WI38 (cell line): Measurements from ENCODE around the gene GCNT1.
"Not testable (repeated sequence)": the region's sequence is repeated elsewhere in the genome, so short reads cannot be mapped to it uniquely, and the experiment has no call there.

Source experiments
- H3K4me3 ChIP-seq: 2 replicates; pipeline ENCODE4 v1.5.1; 2011; ENCODE audit warnings: low read depth, mild to moderate bottlenecking, control low read depth, low read length
- TF ChIP-seq, protein P1 (sequence below): IDR thresholded peaks from 2 replicates; pipeline ENCODE4 v1.5.1; 2012; ENCODE audit warnings: low read depth, mild to moderate bottlenecking, control low read depth, low read length

GCNT1 gene

DNA sequence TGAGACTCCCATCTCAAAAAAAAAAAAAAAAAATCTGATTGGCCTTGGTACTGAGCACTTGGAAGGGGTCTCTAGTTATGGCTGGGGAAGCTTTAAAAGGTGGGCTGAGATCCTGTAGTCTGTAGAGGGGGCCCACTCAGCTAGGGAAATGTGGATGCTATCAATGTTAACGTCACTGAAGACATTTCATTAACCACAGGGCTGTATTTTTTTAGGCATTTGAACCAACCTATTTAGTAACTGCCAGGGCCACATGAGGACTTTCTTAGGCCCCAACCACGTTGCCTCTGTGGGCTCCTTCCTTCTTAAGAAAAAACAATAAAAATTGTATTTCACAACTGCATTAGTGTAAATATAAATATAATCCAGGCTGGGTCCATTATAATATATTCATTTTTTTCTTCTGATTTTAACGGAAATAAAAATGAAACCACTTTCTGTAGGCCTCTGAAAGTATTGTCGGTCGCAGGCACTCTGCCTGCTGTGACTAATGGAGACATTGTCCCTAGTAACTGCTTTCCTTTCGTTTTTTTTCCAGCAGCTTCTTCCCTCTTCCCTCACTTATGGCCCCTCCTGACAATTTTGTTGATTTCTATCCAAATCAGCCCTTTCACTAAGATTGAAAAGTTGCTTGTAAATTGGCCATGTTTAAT lies 71.6 kb downstream of the GCNT1 start:
- TF ChIP-seq, protein P1, sequence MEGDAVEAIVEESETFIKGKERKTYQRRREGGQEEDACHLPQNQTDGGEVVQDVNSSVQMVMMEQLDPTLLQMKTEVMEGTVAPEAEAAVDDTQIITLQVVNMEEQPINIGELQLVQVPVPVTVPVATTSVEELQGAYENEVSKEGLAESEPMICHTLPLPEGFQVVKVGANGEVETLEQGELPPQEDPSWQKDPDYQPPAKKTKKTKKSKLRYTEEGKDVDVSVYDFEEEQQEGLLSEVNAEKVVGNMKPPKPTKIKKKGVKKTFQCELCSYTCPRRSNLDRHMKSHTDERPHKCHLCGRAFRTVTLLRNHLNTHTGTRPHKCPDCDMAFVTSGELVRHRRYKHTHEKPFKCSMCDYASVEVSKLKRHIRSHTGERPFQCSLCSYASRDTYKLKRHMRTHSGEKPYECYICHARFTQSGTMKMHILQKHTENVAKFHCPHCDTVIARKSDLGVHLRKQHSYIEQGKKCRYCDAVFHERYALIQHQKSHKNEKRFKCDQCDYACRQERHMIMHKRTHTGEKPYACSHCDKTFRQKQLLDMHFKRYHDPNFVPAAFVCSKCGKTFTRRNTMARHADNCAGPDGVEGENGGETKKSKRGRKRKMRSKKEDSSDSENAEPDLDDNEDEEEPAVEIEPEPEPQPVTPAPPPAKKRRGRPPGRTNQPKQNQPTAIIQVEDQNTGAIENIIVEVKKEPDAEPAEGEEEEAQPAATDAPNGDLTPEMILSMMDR = no peak
- H3K4me3 ChIP-seq = no peak overlapping the region

DNA sequence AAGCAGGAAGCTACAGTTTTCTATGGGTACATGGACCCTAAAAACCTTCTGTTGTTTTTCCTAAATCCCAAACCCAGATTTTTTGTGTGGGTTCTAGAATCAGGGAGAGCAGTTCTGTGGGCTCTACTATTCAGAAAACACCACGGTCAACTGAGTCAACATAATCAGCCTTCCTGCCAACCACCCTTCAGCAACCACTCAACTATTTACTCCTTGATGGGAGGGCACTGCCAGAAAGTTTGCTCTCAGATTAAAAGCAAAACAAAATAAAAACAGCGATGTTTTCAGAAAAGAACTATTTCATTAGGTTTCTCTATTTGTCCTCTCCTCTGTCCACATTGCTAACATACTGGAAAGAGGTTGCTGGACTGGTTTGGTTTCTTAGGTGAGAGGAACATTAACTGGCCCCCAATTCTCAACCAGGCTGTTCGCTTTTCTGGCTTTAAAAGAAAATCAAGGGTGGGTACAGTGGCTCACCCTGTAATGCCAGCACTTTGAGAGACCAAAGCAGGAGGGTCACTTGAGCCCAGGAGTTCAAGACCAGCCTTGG lies 72.3 kb downstream of the GCNT1 start:
- H3K4me3 ChIP-seq = no peak overlapping the region
- TF ChIP-seq, protein P1 = no peak

DNA sequence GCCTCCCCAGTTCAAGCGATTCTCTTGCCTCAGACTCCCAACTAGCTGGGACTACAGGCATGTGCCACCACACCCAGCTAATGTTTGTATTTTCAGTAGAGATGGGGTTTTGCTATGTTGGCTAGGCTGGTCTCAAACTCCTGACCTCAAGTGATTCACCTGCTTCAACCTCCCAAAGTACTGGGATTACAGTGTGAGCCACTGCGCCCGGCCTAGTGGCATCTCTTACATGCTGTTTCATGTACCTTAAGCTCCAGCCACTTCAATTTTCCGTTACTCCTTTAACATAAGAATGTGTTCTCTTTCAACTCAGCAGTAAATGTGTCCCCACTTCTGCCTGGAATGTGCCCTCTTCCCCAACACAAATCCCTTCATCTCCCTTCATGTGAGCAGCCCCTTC lies 73.9 kb downstream of the GCNT1 start:
- not testable (repeated sequence) for H3K4me3 ChIP-seq

DNA sequence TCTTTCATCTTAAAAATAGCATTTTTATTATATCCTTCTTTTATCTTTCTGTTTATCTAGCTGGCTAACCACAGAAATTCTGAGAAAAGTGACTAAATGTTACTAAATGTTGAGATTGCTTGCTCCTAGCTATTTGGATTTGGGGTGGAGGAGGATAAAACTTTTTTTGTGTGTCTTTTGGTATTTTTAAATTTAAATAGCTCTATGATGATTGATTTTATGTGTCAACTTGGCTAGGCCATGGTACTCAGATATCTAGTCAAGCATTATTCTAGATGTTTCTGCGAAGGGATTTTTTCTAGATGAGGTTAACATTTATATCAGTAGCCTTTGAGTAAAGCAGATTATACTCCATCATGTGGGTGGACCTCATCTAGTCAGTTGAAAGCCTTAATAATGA lies 75.0 kb downstream of the GCNT1 start:
- no peak overlapping the region for H3K4me3 ChIP-seq
- TF ChIP-seq, protein P1 = no peak

DNA sequence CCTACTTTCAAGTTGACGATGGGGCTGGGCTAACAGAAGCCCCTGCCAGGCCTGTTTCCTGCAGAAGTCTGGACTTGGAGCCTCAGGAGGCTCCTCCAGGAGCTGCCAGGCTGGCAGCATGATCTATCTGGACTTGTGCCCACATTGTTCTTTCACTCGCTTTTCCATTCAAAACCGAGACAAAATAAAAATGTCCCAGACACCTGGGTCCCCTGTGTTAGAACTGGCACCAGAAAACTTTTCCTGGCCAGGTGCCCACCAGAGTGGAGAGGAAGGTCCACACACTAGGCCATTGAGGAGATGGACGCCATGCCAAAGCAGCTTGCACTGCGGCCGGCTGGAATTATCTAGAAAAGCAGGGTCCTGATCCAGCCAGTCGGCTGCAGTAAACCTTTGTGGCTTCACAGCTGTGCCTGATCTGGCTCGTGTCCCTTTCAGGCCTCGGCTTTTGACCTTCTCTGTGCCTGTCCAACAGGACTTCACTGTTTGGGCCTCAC lies 78.2 kb downstream of the GCNT1 start:
- no peak overlapping the region for H3K4me3 ChIP-seq
- TF ChIP-seq, protein P1 = no peak

DNA sequence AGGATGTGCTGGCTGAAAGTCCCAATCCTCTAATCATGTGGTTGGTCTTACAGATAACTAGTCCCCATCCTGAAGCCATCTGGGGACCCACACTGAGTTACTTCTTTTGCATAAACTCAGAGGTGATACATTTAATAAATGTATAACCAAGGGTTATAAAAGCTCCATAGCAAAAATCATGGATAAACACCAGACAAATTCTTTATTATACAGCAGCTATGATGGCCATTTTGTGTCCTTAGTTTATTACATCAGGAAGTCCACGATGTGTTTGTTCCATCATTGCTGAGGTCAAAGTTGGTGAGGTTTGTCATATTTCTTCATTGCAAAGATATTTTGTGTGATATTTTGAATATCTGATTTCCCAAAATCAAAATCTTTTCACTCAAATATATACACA lies 80.2 kb downstream of the GCNT1 start:
- TF ChIP-seq, protein P1 = no peak
- no peak overlapping the region for H3K4me3 ChIP-seq

DNA sequence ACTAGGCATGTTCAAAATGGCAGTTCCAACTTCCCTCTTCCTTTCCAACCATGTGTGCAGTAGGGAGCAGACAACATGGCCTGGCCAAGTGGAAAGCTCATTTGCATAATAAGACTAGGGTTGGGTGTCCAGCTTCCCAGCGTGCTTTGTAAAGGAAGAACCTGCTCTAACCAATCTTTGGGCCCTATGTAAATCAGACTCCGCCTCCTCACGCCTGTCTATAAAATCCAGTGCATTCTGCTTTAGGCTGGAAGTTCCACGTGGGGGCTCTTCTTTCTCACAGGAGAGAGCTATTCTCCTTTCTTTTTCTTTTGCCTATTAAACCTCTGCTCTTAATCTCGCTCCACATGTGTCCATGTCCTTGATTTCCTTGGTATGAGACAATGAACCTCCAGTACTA lies 83.4 kb downstream of the GCNT1 start:
- no peak overlapping the region for H3K4me3 ChIP-seq
- TF ChIP-seq, protein P1 = no peak

DNA sequence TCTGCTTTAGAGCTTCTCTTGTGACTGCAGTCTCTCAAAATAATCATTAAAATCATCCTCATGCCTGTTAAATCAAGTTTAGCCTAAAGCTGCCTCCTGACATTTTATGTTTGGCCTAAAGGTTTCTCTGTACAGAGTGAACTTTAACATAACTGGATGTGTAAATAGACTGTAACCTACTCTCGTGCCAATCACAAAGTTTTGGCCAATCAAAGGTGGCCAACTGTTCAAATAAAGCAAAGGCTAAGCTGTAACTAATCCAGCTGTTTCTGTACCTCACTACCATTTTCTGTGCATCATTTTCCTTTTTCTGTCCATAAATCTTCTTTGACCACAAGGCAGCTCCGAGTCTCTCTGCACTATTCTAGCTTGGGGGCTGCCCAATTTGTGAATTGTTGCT lies 86.2 kb downstream of the GCNT1 start:
- TF ChIP-seq, protein P1 = no peak
- H3K4me3 ChIP-seq = no peak overlapping the region
